Fibroblast of the aortic adventitia (primary cell): ENCODE data around the gene LMBR1. TPM values are rescaled to one million over a fixed set of nuclear protein-coding genes. Genes with fewer than 3 reads are reported as not detected.
A peak's percentile ranks its signal among the peaks of the same experiment; 100 is the strongest.
"Not testable (repeated sequence)": the region's sequence is repeated elsewhere in the genome, so short reads cannot be mapped to it uniquely, and the experiment has no call there.

Experiments
- DNase-seq: peaks from one replicate; pipeline ENCODE4 v3.0.0-alpha.2; 2010; ENCODE audit warnings: low read depth
- H3K4me3 ChIP-seq: 2 replicates; pipeline ENCODE4 v1.5.1; 2011; ENCODE audit warnings: low read depth, mild to moderate bottlenecking, control low read depth, low read length, moderate library complexity
- CTCF ChIP-seq: IDR thresholded peaks from 2 replicates; pipeline ENCODE4 v1.5.1; 2011; ENCODE audit warnings: mild to moderate bottlenecking, low read length, control low read depth, inconsistent platforms; ENCODE audit not compliant: insufficient read depth
- total RNA-seq: library from RNA; depleted of rRNA; stranded (reverse); fragments of >200 nt; gene quantifications from 2 replicates; pipeline ENCODE4 v1.2.3, GENCODE V29; 2012; ENCODE audit warnings: low replicate concordance

The LMBR1 gene
- total RNA-seq, 1 donor: 45.3 TPM

DNA sequence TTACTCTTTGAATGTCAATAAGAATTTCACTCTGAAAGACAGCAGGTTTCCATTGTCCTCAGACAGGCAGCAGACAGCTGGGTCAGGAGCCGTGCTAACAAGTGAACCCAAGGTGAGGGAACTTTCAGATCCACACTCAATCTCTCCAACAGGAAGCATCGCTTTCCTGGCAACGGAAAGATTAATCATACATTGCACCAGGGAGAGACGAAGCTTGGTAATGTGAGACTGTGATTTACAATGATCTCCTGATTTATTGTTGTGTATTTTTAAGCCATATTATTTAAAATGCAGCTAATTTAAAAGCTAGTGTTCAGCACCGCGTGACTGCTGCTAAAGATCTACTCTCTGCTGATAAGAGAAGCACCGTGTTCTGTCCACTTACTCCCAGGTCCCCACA is 39.0 kb upstream of the LMBR1 start:
- no peak for TF ChIP-seq CTCF
- peak; percentile 8 for DNase-seq
- H3K4me3 ChIP-seq: no peak overlapping the region

GRCh38 chr7:156929789-156930539 is 37.0 kb upstream of the LMBR1 start:
- H3K4me3 ChIP-seq: no peak overlapping the region
- no peak for TF ChIP-seq CTCF
- no peak for DNase-seq

DNA sequence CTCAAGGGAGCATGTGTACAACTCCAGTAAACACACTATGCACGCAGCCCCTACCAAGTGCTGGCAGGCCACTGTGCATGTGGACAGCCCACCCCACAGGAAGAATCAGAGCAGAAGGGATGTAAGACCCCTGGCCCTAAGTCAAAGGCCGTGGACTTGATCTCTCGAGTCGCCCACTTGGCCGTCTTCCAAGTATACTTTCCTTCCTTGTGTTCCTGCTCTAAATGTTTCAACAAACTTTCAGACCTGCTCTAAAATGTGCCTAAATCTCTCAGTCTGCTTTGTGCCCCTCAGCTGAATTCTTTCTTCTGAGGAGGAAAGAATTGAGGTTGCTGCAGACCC is 35.4 kb upstream of the LMBR1 start:
- DNase-seq: no peak
- no peak overlapping the region for H3K4me3 ChIP-seq
- TF ChIP-seq CTCF: no peak

DNA sequence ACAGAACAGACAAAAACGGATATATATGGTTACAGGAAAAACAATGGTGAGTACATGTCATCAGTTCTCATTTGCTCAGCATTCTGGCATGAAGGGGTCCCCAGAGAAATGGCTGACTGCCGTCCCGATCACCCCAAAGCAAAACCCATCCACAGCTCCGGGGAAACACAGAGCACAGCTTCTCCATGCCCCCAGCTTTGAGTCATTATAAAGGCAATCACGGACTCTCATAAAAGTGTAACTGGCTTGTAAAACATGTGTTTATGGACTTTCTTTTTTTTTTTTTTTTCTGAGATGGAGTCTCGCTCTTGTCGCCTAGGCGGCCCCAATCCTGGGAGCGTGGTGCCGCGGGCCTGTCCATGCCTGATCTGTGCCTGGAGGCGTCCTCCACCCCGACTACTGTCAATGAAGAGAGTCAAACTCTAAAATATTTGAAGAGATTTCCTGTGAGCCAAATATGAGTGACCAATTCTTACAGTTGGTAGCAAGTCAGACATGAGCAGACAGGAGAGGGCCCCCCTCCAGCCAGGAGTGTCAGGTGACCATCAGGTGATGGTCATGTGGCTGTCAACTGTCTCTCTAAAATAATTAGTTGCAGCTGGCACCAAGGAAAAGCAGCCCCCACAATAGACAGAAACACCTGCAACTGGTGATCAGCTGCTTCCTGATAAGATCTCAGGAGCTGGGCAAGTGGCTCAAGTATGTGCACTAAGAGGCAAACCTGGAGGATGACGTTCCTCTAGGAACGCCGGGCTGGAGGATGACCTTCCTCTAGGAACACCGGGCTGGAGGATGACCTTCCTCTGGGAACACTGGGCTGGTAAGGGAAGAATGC is 34.8 kb upstream of the LMBR1 start:
- H3K4me3 ChIP-seq: no peak overlapping the region
- TF ChIP-seq CTCF: no peak
- DNase-seq: no peak

- not testable (repeated sequence) for DNase-seq
Observed at GRCh38 chr7:156925821-156926220, 32.8 kb upstream of the LMBR1 start.

DNA sequence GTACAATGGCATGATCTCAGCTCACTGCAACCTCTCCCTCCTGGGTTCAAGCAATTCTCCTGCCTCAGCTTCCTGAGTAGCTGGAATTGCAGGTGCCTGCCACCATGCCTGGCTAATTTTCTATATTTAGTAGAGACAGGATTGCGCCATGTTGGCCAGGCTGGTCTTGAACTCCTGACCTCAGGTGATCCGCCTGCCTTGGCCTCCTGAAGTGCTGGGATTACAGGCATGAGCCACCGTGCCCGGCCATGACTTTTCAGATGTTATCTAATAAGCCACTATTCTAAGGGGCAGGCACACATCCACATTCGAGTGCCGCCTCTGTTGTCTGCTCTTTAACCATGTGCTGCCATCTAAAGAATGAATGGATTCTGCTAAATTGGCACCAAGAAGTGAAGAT is 29.3 kb upstream of the LMBR1 start:
- H3K4me3 ChIP-seq, DNase-seq: not testable (repeated sequence)

More at GRCh38 chr7:156925821-156926220, 32.8 kb upstream of the LMBR1 start:
- not testable (repeated sequence) for H3K4me3 ChIP-seq

DNA sequence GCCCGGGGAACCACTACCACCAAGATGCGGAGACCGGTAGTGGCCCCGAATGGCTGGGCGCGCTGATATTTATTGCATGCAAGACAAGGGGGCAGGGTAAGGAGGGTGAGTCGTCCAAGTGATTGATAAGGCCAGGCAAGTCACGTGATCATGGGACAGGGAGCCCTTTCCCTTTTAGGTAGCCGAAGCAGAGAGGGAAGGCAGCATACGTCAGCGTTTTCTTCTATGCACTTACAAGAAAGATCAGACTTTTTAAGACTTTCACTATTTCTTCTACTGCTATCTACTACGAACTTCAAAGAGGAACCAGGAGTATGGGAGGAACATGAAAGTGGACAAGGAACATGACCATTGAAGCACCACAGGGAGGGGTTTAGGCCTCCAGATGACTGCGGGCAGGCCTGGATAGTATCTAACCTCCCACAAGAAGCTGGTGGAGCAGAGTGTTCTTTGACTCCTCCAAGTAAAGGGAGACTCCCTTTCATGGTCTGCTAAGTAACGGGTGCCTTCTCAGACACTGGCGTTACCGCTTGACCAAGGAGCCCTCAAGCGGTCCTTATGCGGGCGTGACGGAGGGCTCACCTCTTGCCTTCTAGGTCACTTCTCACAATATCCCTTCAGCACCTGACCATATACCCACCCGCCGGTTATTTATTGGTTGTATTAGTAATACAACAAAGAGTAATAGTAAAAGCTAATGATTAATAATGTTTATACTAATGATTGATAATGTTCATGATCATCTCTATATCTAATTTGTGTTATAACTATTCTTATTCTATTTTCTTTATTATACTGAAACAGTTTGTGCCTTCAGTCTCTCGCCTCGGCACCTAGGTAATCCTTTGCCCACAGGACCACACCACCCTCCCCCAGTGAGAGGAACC is 27.7 kb upstream of the LMBR1 start:
- H3K4me3 ChIP-seq, DNase-seq: not testable (repeated sequence)

DNA sequence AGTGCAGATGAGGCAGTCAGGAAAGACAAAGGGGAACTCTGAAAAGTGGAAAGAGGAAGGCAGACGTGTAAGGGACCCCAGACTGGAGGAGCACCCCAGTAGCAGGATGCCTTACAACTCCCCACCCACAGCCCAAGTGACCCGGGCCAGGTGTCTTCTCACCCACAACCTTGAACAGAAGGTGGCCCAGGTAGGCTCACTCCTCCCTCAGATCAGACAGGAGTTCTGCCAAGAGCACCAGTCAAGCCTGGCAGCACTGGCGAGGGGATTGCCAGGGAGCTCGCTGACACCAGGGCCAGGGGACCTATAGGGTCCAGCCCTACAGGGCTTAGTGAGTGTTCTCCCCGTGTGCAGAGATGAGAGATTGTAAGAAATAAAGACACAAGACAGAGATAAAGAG is 27.1 kb upstream of the LMBR1 start:
- TF ChIP-seq CTCF: no peak
- H3K4me3 ChIP-seq: no peak overlapping the region
- no peak for DNase-seq
